Ovary (tissue), 3 donors: ENCODE results near the gene OMG.

Source experiments
- CTCF ChIP-seq, 3 donors: fragments of 450-650 bp in 2 of 3; fragments of 200-600 bp in 1 of 3; IDR thresholded peaks; one replicate each; pipeline versions ENCODE4 v1.5.1 to v1.8.0; 2016 to 2022; ENCODE audit warnings: antibody characterized with exemption in 3 of 3, mild to moderate bottlenecking in 1 of 3
- POLR2A ChIP-seq: fragments of 450-650 bp; IDR thresholded peaks from one replicate; pipeline ENCODE4 v1.6.1; 2017; ENCODE audit warnings: antibody characterized with exemption, mild to moderate bottlenecking, moderate library complexity
- donor health status: DM: no; HTN: no; CAD: no.

- TF ChIP-seq POLR2A (no peak), CTCF (IDR thresholded peaks at IDR 0.05) (no peak)
These were observed 5.2 kb downstream of the OMG start for GRCh38 chr17:31291820-31292219.
